ENCODE measurements around the gene ASTN1.

The ASTN1 gene

DNA sequence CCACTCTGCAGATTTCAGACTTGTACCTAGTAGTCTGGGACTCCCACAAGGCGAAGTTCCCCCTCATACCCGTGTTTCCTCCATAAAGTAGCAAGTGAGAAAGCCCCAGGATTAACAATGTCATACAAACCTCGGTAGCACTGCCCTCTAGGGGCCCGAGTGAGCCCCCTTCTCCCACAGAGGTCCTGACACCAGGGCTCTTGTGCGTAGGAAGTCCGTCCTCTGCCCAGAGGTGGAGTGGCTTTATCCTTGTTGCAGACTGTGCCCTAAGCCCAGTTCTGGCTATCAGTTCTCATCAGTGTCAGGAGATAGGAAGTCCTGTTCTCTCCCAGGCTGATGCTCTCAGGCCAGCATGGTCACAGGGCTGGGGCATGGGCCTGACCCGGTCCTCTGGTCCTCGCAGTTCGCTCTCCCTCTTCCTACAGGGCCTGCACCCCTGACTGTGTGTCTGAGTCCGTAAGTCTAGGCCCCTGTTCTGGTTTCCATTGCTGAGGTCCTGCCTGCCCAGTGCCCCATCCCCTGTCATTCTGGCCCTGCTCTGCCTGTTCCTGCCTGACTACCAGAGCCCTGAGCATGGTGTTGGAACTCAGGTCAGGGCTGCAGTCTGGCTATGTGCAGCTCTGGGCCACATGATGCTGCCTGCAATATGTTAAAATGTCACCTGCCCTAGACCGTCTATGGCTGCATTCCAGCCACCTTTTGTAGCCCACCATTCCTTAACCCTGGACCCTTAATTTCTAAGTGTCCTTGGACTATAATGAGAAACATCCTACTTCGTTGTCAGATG is 285.6 kb downstream of the ASTN1 start:
- DNase-seq (ENCODE audit: low read depth in 2 of 2): no peak

DNA sequence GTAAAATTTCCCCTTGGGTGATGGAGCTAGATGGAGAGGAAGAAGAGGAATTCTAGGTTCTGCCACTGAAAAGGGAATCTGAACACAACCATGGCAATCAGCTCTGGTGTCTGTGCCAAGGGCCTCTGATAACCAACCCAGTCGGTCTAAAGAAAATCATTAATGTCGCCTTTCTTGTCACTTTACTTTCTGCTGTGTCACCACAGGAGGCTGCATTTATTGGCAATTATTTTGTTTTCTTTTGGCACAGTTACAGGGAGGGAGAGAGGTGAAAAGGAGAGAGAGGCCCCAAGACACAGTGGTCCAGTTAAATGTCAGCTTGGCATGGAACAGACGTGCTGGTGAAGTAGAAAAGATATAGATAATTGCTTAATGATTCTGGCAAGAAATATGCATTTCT is 287.0 kb downstream of the ASTN1 start:
- DNase-seq (ENCODE audit: low read depth in 2 of 2): no peak

DNA sequence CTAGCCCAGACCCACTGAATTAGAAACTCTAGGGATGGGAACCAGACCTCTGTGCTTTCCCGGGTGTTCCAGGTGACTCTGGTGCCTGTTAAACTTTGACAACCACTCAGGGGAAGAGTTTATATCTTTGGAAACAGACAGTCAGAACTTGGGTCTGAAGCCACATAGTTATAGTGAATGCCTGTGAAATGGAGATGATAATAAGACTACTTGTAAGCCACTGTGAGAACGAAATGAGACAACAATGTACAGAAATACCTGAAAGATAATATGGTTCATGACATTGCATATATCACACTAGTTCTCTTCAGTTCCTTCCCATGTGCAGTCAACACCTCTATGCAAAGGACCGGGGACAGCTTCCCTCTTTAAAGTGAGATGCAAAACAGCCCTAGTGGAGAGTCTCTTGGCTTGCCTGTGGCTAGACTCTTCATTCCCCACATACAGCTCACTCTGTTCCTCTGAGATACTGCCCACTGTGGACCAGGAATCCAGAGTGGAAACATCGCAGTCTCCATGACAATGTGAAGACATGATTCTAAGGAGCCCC is 287.5 kb downstream of the ASTN1 start:
- no peak for DNase-seq (ENCODE audit: low read depth in 2 of 2)

DNA sequence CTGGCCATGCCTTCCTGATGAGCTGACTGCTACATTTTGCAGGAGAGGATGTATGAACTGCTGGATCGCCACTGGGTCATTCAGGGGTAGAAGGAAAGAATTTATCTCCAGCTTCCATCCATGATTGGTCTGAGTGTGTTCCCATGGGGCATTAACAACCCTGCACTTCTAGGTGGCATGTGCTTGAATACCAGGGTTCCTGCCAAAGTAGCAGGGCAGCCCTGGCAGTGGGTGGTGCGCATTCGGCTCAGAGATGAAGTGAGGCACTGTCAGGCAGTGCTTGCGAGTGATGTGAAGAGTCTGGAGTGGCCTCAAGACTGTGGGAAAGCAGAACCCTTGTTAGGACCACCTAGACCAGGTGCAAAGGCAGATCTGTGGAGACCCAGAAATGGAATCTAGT is 294.9 kb downstream of the ASTN1 start:
- DNase-seq (ENCODE audit: low read depth in 2 of 2): no peak

DNA sequence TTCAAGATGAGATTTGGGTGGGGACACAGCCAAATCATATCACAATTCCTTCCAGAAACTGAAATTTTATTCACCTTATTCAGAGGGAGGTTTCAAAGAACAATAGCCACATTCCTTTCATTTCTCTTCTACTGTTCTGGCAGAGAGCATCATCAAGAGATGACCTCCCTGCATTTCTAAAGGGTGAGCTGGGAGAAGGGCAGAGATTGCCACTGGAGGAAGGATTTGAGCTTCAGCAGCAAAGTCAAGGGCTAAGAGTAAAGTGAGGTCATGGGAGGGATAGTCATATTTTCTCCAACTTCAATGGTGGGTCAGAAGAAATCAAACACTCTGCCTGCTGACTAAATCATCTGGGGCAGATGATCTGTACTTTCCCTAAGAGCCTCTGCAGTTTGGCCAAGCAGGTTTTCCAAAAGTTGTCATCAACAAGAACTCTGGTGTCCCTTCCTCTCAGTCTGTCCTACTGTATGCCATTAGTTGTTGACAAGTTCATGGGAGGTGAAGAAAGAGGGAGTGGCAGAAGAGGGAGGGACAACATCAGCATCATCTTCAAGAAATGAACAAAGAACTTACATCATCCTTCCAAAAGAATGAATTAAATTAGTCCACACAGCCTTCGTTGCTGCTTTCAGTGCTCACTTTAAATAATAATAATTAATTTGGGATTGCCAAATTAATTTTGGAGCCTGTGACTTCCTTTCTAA is 298.3 kb downstream of the ASTN1 start:
- DNase-seq (ENCODE audit: low read depth in 2 of 2): no peak

DNA sequence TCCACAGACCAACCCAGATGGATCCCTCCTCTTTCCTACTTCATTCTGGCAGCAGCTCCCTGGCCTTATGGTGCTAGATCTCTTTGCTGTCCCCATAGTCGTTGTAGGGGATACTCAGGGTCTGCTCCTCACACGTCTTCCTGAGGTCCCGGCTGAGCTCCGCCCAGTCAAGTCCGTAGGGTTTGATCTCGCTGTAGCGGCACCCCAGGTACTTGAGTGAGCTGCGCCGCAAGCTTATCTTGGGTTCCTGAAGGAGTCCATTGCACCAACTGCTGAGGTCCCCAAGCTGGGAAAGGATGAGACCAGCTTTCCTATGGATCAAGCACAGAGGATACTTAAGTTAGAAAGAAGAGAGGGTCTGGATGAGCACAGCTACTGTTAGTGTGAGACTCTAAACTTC is 300.3 kb downstream of the ASTN1 start:
- DNase-seq (ENCODE audit: low read depth in 2 of 2): no peak

DNA sequence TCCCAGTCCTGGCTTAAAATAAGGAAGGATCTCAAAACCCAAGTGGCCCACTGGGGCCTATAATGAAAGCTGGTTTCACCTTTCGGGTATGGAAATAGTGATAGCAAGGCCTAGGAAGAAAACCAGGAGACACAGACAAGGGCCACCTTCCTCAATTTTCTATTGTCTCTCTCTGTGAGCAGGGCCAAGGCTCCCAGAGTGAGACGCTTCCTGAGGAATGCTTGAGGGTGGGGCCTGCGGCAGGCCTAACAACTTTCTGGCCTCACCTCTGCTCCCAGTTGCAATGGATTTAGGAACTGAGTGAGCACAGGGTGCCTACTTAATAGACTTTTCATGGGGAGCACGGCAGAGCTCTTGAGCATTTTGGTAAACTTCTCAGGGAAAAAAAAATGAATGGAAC is 300.9 kb downstream of the ASTN1 start:
- no peak for DNase-seq (ENCODE audit: low read depth in 2 of 2)

DNA sequence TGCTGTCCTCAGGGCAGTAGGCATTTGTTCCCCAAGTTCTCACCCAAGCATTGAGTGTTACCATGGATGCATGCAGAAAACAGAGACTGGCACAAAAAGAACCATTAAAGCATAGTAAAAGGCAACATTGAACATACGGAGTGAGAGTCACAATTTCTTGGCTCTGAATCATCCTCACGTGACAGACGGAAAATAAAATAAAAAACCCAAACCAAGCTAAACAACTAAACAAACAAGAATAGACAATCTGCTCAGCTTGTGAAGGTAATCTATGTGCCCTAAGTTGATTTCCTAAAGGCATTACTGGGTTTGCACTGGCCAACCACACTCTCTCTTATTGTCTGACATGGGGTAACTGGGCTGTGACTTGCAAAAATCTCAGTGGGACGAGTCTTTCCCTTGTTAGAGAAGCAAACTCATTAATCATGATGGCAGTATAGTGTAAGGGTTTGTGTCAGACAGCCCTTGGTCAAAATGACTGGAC is 306.0 kb downstream of the ASTN1 start:
- no peak for DNase-seq (ENCODE audit: low read depth in 2 of 2)

DNA sequence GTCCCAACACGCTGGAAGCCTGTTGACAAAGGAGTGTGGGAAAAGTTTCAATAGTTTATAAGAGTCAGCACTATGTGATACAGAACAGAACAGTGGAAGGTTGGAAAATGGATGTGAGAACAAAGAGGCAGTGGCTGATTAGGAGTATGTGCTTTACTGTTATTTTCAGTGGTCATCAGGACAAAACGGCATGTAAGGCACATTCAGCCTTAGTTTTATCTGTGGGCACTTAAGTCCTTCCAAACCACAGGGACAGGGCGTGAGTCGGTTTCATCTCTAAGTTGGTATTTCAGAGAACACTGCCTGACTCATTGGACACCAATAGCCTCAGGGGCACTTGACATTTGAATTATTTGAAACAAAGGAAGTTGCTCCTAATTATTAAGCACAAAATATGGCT is 306.9 kb downstream of the ASTN1 start:
- DNase-seq (ENCODE audit: low read depth in 2 of 2): no peak

DNA sequence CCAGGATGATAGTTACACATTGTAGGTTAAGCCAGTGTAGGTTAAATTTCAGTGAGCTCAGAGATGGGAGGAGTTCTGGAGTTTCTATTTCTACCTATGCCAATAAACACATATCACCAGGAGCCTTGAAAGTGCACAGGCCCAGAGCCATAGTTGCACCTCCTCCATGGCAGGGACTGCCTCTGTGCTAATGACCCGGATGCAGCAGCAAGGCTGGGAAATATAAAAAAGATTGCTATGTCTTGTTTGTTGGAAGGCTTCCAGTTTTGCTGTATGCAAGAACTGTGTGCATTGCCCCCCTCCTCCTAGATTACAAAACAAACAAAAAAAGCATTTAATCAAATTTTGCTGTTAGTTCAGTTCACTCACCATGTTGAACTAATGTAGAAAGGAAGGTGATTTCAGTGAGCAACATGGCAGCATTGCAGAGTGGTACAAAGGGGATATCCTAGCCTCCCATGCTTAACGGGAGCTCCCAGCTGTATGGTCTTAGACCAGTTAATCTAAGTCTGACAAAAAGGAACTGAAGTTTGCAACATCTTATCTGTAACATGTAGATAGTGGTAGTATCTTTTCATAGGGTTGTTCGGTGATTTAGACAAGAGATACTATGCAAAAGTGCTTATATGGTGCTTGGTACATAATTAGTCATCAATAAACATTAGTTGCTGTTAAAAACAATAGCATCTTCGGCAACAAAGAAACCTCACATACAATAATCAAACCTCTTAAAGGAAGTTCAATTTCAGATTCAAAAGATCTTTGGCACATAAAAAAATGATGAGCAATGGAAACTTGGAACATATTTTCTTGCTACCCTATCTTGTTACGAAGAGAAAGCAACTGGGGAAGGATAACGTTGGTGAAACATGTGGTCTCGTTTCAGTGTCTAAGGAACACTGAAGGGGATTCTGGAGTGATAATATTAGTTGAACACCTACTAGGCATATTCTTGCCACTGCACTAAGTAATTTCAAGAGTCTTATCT is 309.5 kb downstream of the ASTN1 start:
- no peak for DNase-seq (ENCODE audit: low read depth in 2 of 2)

DNA sequence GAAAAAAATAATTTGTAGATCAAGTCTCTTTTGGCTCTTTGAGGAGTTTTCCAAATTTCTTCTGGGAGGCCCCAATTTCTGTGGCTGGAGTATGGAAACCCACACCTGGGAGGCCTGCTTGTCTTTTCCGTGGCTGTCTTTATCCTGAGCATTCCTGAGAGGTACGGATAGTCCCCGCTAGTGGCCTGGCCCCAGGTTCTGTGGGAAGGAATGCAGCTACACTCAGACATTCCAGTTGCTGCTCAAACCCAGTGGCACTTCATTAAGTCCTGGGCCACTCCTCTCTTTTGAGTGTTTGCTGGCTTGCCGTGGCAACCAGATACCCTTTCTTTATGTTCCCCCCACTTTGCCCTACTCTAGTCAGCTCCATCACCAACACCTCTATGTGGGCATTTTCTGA is 310.4 kb downstream of the ASTN1 start:
- no peak for DNase-seq (ENCODE audit: low read depth in 2 of 2)

DNA sequence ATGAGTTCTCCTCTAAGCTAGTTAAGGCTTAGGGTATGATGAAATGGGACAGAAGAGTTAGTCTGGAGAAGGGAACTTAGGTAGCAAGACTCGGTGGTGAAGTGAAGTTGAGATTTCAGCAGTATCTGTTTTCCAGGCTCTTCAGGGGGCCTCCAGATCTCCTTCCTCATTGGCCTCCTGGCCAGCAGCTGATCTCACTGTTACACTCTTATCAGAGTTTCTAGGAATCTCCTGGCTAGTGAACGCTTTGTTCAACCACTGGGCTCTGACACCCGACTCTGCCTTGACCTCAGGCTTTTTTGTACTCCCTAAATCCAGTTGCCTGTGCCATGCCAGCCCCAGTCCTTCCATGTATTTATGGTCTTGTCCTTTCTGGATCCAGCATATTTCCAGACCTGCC is 311.0 kb downstream of the ASTN1 start:
- DNase-seq (ENCODE audit: low read depth in 2 of 2): no peak

DNA sequence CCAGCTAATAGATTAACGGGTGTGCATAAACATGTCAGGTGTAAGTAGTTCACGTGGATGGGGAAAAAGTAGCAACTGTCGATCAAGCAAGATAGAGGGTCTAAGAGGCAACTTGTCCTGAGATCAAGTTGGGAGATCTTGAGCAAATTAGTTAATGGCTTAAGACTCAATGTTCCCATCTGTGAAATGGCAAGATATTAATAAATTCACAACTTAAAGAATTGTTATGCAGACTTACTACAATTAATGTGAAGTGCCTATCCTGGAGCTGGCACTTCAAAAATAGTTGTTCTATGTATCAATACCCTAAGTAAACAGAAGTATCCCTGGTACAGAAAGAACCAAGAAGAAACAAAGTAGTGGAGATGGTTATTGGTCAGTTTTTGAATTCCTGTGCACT is 312.4 kb downstream of the ASTN1 start:
- no peak for DNase-seq (ENCODE audit: low read depth in 2 of 2)

DNA sequence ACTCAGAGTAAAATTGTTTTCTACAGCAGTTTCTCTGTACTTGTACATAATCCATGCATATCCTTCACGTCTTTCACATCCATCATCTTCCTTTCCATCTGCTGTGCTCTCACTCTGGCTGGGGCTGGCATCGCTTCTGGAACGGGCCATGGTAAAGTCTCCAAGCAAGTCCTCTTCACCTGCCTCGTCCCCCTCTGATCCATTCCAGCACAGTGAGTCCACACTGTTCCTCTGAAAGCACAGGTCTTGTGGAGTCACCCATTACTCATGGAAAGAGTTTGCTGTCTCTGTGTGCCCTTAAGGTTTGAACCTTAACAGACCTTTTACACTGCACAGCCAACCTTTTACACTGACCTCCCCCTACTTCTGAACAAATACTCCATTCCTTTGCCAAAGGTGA is 313.6 kb downstream of the ASTN1 start:
- no peak for DNase-seq (ENCODE audit: low read depth in 2 of 2)

DNA sequence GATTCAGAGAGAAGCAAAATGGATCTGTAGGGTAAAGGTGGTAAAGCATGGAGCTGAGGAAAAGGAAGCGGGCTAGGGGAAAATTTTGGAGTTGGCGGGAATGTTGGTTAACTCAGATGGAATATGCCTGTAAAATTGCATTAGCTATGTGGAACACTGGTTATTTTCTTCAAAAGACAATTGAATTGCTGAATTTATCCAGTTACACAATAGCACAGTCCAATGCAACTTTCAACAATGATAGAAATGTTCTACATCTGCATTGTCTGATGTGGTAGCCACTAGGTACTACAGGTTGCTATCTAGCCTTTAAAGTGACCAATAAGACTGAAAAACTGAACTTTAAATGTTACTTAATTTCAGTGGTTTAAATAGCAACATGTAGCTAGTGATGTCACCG is 315.2 kb downstream of the ASTN1 start:
- DNase-seq (ENCODE audit: low read depth in 2 of 2): no peak

DNA sequence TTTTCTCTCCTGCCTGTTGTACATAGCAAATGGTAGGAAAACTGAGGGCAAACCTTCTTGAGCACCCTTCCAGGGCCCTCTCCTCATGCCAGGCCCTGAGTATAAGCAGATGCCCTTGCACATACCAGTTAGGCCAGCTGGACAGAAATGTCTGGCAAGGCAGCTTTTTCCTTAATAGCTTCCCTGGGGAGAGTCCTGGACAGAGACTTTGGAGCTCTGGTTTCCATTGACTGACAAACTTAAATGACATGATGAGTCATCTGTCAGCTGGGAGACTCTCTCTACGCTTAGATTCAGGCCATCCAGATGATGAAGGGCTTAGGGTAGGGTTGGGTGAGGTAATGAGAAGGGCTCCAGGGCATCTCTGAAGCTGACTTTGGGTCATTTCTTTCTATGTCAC is 317.5 kb downstream of the ASTN1 start:
- DNase-seq (ENCODE audit: low read depth in 2 of 2): no peak

DNA sequence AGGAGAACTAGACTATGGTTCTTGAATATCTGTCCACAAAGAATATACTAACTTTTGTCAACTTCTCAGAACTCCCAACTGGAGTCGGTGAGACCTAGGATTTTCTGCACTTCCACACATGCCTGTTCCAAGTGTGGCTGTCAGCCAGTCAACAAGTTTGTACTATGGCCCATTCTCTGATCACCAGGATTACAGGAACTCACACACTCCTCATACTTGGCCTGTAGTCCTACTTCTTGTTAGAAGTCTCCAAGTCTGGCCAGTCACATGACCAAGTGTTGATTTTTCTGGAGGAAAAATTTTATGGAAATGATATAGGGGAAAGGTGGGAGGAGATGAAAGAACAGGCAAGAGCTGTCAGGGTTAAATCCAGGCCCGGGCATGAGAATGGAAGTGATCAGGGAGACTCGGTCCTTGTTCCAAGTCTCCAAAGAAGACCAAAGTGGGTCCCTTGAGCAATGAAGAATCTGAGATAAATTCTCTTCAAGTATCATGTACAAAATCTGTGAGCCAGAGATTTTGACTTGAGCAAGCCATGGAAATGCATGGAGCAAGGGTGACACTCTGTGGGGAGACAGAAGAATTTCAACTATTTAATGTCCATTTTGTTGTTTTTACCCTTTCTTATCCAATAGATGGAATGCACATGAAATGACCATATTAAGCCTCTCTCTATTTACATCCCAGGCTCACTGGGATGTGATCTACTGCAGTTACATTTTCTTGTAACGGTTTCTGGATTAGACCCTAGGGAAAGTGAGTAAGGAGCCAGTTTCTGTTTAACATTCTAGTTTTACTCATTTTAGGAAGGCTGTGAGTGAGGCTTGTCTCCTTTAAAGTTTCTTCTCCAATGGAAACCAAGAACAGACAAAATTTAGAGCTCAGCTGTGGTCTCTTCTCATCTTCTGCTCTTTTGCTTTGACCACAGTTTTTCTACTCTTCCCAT is 320.9 kb downstream of the ASTN1 start:
- no peak for DNase-seq (ENCODE audit: low read depth in 2 of 2)

DNA sequence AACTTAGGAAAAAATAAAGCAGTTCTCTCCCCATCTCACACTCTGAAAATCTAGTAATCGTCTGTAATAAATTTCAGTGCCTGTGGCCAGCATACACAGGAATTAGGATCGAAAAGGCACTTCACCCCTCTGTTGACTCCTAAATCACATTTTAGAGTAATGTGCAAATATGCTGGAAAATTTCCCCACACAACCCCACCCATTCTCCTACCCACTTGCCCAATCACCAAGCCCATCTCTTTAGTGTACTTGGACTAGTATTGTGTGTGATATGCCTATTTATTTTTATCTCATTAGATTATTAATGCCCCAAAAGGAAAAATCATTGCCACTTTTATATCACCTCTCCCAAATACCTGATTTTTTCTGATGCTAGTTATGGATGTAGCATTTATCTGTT is 323.3 kb downstream of the ASTN1 start:
- no peak for DNase-seq (ENCODE audit: low read depth in 2 of 2)

DNA sequence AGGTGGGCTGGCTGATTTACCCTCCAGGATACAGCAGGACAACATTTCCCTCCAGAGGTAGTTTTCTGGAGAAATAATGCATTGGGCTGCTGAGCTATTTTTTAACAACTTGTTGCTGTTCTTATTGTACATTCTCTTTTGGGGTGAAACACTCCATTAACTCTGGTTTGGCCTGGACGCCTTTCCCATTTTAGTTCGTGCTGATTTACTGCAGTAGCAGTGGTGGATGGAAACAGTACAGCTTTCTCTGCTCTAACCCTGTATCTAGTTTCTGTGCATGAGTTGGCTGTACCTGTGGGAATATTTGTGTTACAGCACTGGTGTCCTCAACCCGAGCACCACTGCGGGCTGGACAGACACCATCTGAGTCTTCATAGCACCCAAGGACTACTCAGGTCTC is 325.3 kb downstream of the ASTN1 start:
- DNase-seq (ENCODE audit: low read depth in 2 of 2): no peak

DNA sequence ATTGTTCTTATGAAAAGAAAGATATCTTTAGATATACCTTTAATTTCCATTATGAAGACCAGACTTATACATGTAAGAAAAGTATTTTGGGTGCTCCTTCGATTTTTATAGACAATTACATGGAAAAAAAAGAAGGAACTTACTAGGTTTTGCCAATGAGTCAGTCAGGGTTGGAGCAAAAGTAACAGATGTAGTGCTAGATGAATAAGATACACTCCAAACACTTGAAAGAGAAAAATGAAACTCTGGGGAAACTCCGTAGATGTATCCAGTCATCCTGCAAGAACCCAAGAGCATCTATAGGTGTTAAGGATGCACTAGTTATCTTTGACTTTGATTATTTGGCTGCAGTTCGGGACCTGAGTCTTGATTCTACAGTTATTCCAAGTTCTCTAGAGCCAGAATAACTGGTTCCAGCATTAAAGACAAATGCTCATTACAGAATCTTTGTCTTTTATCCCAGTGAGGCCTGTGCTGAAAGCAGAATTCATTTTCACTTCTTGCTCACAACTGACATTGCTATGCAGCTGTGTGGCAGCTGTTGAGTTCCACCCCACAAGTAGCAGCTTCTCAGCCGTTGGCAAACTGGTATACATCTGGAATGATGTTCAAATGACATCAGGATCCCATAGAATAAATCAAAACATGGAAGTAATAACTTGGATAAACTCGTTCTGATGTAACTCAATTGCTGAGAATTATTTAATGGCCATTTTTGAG is 326.1 kb downstream of the ASTN1 start:
- DNase-seq (ENCODE audit: low read depth in 2 of 2): no peak
